Ishikawa (cell line): ENCODE measurements around the gene MEDAG.

Source experiments
- CEBPB ChIP-seq: IDR thresholded peaks from 2 replicates; pipeline ENCODE4 v1.6.1; 2012
- CREB1 ChIP-seq: IDR thresholded peaks from 2 replicates; pipeline ENCODE4 v1.6.1; 2012; ENCODE audit warnings: low read depth
- EGR1 ChIP-seq: IDR thresholded peaks from 2 replicates; pipeline ENCODE4 v1.6.1; 2012
- EP300 ChIP-seq: IDR thresholded peaks from 2 replicates; pipeline ENCODE4 v1.6.1; 2012; ENCODE audit warnings: borderline replicate concordance
- FOXM1 ChIP-seq: IDR thresholded peaks from 2 replicates; pipeline ENCODE4 v1.6.1; 2012; ENCODE audit warnings: low read depth, borderline replicate concordance
- MAX ChIP-seq: IDR thresholded peaks from 2 replicates; pipeline ENCODE4 v1.6.1; 2012
- NFIC ChIP-seq: IDR thresholded peaks from 2 replicates; pipeline ENCODE4 v1.6.1; 2012
- RAD21 ChIP-seq: IDR thresholded peaks from 2 replicates; pipeline ENCODE4 v1.6.1; 2012; ENCODE audit warnings: low read depth
- REST ChIP-seq: IDR thresholded peaks from 2 replicates; pipeline ENCODE4 v1.6.1; 2012; ENCODE audit warnings: low read depth, mild to moderate bottlenecking
- TAF1 ChIP-seq: IDR thresholded peaks from 2 replicates; pipeline ENCODE4 v1.6.1; 2012; ENCODE audit warnings: low read depth, mild to moderate bottlenecking
- TCF12 ChIP-seq: IDR thresholded peaks from 2 replicates; pipeline ENCODE4 v1.6.1; 2012; ENCODE audit warnings: low read depth
- TEAD4 ChIP-seq: IDR thresholded peaks from 2 replicates; pipeline ENCODE4 v1.6.1; 2012
- USF1 ChIP-seq: IDR thresholded peaks from 2 replicates; pipeline ENCODE4 v1.6.1; 2012
- YY1 ChIP-seq: IDR thresholded peaks from 2 replicates; pipeline ENCODE4 v1.6.1; 2012; ENCODE audit warnings: low read depth
- ZBTB7A ChIP-seq: IDR thresholded peaks from 2 replicates; pipeline ENCODE4 v1.6.1; 2012; ENCODE audit warnings: low read depth

MEDAG gene

GRCh38 chr13:30904043-30904442, 2.0 kb upstream of the MEDAG start:
- TF ChIP-seq USF1 (no peak), TAF1 (no peak), ZBTB7A (no peak), REST (no peak), RAD21 (no peak), CREB1 (no peak), TEAD4 (no peak), CEBPB (no peak), MAX (no peak), FOXM1 (no peak), EP300 (no peak), TCF12 (no peak), NFIC (no peak), YY1 (no peak), EGR1 (no peak)

GRCh38 chr13:30906411-30907051, 460 bp downstream of the MEDAG start:
- TF ChIP-seq USF1 = no peak
- no peak for TF ChIP-seq EGR1
- TF ChIP-seq YY1 = no peak
- TF ChIP-seq TAF1 = no peak
- TF ChIP-seq MAX = no peak
- no peak for TF ChIP-seq CREB1
- TF ChIP-seq ZBTB7A = no peak
- no peak for TF ChIP-seq RAD21
- no peak for TF ChIP-seq EP300
- TF ChIP-seq TEAD4 = no peak
- TF ChIP-seq CEBPB = no peak
- no peak for TF ChIP-seq REST
- TF ChIP-seq NFIC = no peak
- TF ChIP-seq TCF12 = no peak
- no peak for TF ChIP-seq FOXM1

- TF ChIP-seq EGR1 (no peak), TEAD4 (no peak), USF1 (no peak), REST (no peak), TAF1 (no peak)
Observed at GRCh38 chr13:30907121-30907861, 1.2 kb downstream of the MEDAG start.

- no peak for TF ChIP-seq NFIC
- no peak for TF ChIP-seq TCF12
- no peak for TF ChIP-seq RAD21
- no peak for TF ChIP-seq YY1
- no peak for TF ChIP-seq FOXM1
- no peak for TF ChIP-seq ZBTB7A
- no peak for TF ChIP-seq CEBPB
- TF ChIP-seq EGR1 = no peak
Observed at GRCh38 chr13:30908416-30908980, 2.4 kb downstream of the MEDAG start.
